Measurements from ENCODE around the gene ADCY5. TPM values are rescaled to one million over a fixed set of nuclear protein-coding genes. Genes with fewer than 3 reads are reported as not detected.

ADCY5 gene
- total RNA-seq, 1 experiment from 2014 or later = 1.4 TPM

DNA sequence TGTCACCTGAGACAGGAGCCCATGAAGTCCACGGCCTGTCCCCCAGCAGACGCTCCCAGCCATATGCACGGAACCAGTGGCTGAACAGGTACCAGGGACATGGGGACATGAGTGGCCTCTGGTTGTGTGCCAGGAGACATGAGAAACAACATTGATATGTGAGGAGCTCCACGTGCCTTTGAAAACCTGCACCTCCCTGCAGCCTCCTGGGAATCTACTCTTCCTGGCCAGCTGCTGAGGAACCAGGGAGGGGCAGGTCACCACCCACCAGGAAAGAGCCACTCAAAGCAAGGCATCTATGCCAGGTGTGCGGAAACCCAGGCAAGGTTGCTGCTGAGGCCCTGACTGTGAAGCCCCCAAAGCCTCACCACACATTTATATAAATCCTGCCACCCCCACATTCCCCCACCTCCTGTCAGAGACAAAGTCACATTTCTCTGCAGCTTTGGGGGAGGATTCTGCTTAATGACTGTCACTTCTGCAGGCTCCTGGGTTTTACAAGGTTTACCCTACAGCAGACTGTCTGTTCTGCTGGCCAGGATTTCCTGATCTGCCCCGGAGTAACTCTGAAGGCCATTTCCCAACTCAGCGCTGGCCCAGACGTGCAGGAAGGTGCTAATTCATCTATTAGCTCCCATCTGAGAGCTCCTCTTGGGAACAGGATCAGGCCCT, 110.8 kb downstream of the ADCY5 start:
- Histone ChIP-seq H3K4me1 (ENCODE audit: control insufficient read depth, insufficient read depth, low read length) (no peaks in the 10 kb centered on the region), H3K9me3 (ENCODE audit: control insufficient read depth, insufficient read depth, low read depth, low read length) (no peaks in the 10 kb centered on the region), H3K27me3 (ENCODE audit: control insufficient read depth, insufficient read depth, low read length) (no peaks in the 10 kb centered on the region), H3K27ac (ENCODE audit: low read length) (no peak overlapping the region), H3K36me3 (ENCODE audit: control insufficient read depth, insufficient read depth, low read length) (no peaks in the 10 kb centered on the region), H3K4me3 (ENCODE audit: low read depth in 2 of 2, low read length in 2 of 2) (no peak overlapping the region)
- TF ChIP-seq POLR2AphosphoS5 (IDR thresholded peaks at IDR 0.05; ENCODE audit: low read depth, low read length) (no peak), SIN3A (IDR thresholded peaks at IDR 0.05; ENCODE audit: borderline replicate concordance, insufficient read depth, low read depth, low read length) (no peak), TCF7L2 (IDR thresholded peaks at IDR 0.05; ENCODE audit: low read depth, low read length) (no peak), REST (IDR thresholded peaks at IDR 0.05; ENCODE audit: insufficient read depth in 1 of 2, low read depth in 2 of 2, low read length in 1 of 2) (no peak)
- TF ChIP-seq, protein P1, sequence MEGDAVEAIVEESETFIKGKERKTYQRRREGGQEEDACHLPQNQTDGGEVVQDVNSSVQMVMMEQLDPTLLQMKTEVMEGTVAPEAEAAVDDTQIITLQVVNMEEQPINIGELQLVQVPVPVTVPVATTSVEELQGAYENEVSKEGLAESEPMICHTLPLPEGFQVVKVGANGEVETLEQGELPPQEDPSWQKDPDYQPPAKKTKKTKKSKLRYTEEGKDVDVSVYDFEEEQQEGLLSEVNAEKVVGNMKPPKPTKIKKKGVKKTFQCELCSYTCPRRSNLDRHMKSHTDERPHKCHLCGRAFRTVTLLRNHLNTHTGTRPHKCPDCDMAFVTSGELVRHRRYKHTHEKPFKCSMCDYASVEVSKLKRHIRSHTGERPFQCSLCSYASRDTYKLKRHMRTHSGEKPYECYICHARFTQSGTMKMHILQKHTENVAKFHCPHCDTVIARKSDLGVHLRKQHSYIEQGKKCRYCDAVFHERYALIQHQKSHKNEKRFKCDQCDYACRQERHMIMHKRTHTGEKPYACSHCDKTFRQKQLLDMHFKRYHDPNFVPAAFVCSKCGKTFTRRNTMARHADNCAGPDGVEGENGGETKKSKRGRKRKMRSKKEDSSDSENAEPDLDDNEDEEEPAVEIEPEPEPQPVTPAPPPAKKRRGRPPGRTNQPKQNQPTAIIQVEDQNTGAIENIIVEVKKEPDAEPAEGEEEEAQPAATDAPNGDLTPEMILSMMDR (IDR thresholded peaks at IDR 0.05) = no peak
- in situ Hi-C loops (cut with HindIII; ENCODE audit: low pct_unique_long_range_greater_than_20kb, low sequenced_read_pairs) (no loop called here), intact Hi-C loops (cut with micrococcal nuclease; ENCODE audit: unreplicated experiment) (no loop called here)
- POLR2A ChIA-PET = no interaction called here
- CTCF ChIA-PET = no interaction called here
- no peak for DNase-seq (ENCODE audit: low read depth, low spot score)
- no TSS peak for BruUV-seq (replicated peaks)
- ATAC-seq = no peak

- no peaks in the 10 kb centered on the region for H3K9me3 ChIP-seq (ENCODE audit: control insufficient read depth, insufficient read depth, low read depth, low read length)
- CTCF ChIA-PET = no interaction called here
- H3K27ac ChIP-seq (ENCODE audit: low read length) = no peak overlapping the region
- ATAC-seq (no peak), DNase-seq (ENCODE audit: low read depth, low spot score) (no peak)
- intact Hi-C loops (cut with micrococcal nuclease; ENCODE audit: unreplicated experiment) = no loop called here
- no TSS peak for BruUV-seq (replicated peaks)
- H3K4me3 ChIP-seq (ENCODE audit: low read depth in 2 of 2, low read length in 2 of 2) = no peak overlapping the region
- POLR2A ChIA-PET = interaction anchor here (0.7 kb wide), 1 partner anchor 174 kb away, joined by 4 read pairs; no protein-coding TSS in a partner anchor
- no peaks in the 10 kb centered on the region for H3K27me3 ChIP-seq (ENCODE audit: control insufficient read depth, insufficient read depth, low read length)
- in situ Hi-C loops (cut with HindIII; ENCODE audit: low pct_unique_long_range_greater_than_20kb, low sequenced_read_pairs) = no loop called here
- no peaks in the 10 kb centered on the region for H3K4me1 ChIP-seq (ENCODE audit: control insufficient read depth, insufficient read depth, low read length)
- TF ChIP-seq TCF7L2 (IDR thresholded peaks at IDR 0.05; ENCODE audit: low read depth, low read length) = no peak
- H3K36me3 ChIP-seq (ENCODE audit: control insufficient read depth, insufficient read depth, low read length) = no peaks in the 10 kb centered on the region
Measured at GRCh38 chr3:123337226-123337625, 111.7 kb downstream of the ADCY5 start.

DNA sequence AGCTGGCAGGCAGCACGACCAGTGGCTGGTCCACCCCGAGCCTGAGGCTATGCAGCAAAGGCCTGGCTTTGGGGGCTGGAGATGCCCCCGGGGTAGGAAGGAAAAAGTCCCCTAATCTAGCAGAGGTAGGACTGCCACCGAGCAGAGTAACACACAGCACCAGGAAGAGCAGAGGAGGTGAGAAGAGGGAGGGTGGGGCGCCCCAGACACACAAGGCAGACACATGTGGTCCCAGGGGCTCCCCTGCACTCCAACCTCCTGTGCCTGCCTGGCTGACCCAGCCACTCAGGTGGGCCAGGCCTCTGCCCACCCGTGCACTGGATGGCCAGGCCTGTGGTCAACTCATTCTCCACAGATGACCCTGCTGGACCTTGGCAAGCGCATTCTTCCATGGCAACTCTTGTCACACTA, 112.4 kb downstream of the ADCY5 start:
- H3K9me3 ChIP-seq (ENCODE audit: control insufficient read depth, insufficient read depth, low read depth, low read length) = no peaks in the 10 kb centered on the region
- H3K36me3 ChIP-seq (ENCODE audit: control insufficient read depth, insufficient read depth, low read length) = no peaks in the 10 kb centered on the region
- ATAC-seq (no peak), DNase-seq (ENCODE audit: low read depth, low spot score) (no peak)
- in situ Hi-C loops (cut with HindIII; ENCODE audit: low pct_unique_long_range_greater_than_20kb, low sequenced_read_pairs) (no loop called here), intact Hi-C loops (cut with micrococcal nuclease; ENCODE audit: unreplicated experiment) (no loop called here)
- no TSS peak for BruUV-seq (replicated peaks)
- H3K27me3 ChIP-seq (ENCODE audit: control insufficient read depth, insufficient read depth, low read length) = no peaks in the 10 kb centered on the region
- no peaks in the 10 kb centered on the region for H3K4me1 ChIP-seq (ENCODE audit: control insufficient read depth, insufficient read depth, low read length)
- TF ChIP-seq, protein P1 (IDR thresholded peaks at IDR 0.05) = no peak
- TF ChIP-seq REST (IDR thresholded peaks at IDR 0.05; ENCODE audit: insufficient read depth in 1 of 2, low read depth in 2 of 2, low read length in 1 of 2) (no peak), POLR2AphosphoS5 (IDR thresholded peaks at IDR 0.05; ENCODE audit: low read depth, low read length) (no peak), TCF7L2 (IDR thresholded peaks at IDR 0.05; ENCODE audit: low read depth, low read length) (no peak), SIN3A (IDR thresholded peaks at IDR 0.05; ENCODE audit: borderline replicate concordance, insufficient read depth, low read depth, low read length) (no peak)
- CTCF ChIA-PET = no interaction called here
- no peak overlapping the region for H3K27ac ChIP-seq (ENCODE audit: low read length)
- POLR2A ChIA-PET = no interaction called here
- H3K4me3 ChIP-seq (ENCODE audit: low read depth in 2 of 2, low read length in 2 of 2) = no peak overlapping the region

All from Panc1 (cell line).